ENCODE data around the gene PTCRA. TPM values are rescaled to one million over a fixed set of nuclear protein-coding genes. Genes with fewer than 3 reads are reported as not detected.
A peak's percentile ranks its signal among the peaks of the same experiment; 100 is the strongest.

PTCRA gene, protein sequence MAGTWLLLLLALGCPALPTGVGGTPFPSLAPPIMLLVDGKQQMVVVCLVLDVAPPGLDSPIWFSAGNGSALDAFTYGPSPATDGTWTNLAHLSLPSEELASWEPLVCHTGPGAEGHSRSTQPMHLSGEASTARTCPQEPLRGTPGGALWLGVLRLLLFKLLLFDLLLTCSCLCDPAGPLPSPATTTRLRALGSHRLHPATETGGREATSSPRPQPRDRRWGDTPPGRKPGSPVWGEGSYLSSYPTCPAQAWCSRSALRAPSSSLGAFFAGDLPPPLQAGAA
- total RNA-seq (not detected), polyA plus RNA-seq (ENCODE audit: insufficient read depth, low read depth, low replicate concordance) (not detected)
- long read RNA-seq, donor 1: 0 reads
- long read RNA-seq, donor 2, partial matches to known transcripts: 0 of 1 reads
- long read RNA-seq, donor 2, other reads (novel, unspliced or antisense): 0 of 1 reads
- long read RNA-seq, donor 3: 0 reads
- long read RNA-seq, donor 4: 0 reads
- long read RNA-seq, donor 5: 0 reads
- long read RNA-seq, donor 6: 0 reads
- long read RNA-seq, donor 7: 0 reads
- long read RNA-seq, donor 8: 0 reads
- long read RNA-seq, donor 9: 0 reads
- long read RNA-seq, donor 10: 0 reads

DNA sequence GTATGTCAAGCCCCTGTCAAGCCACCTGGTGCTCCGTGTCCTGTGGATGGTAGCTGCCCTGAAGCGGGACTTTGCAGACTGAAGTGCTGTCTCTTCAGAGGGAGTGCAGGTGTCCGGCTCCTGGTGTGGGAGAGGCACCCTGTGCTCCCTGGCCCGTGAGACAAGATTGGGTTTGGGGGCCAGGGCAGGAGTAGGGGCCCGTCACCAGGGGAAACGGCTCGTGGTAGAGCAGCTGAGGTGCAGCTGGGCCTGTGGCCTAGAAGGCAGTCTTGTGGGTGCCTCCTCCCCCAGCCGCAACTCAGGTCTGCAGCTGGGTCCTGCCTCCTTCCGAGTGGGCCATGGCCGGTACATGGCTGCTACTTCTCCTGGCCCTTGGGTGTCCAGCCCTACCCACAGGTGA, at the start of gene PTCRA:
PTCRA (plus strand) TSS at position 322 of the 400 bp plus-strand sequence; CDS start at position 339, 17 bp downstream.
- Histone ChIP-seq H3K36me3 (ENCODE audit: control insufficient read depth in 2 of 3, insufficient read depth in 3 of 3, low read length in 3 of 3) (no peaks in the 10 kb centered on the region), H3K4me1 (ENCODE audit: control insufficient read depth in 2 of 3, insufficient read depth in 2 of 3, low read depth in 1 of 3, low read length in 3 of 3) (peaks cover 0 to 3% (median 0%) of the 10 kb centered on the region in 3 donors), H3K9me3 (ENCODE audit: control insufficient read depth in 2 of 3, insufficient read depth in 1 of 3, low read length in 3 of 3) (no peaks in the 10 kb centered on the region), H3K27ac (ENCODE audit: low read depth in 2 of 2, low read length in 2 of 2) (no peak within 1 kb of the TSS), H3K9ac (ENCODE audit: low read length in 3 of 3) (no peak within 1 kb of the TSS), H3K27me3 (ENCODE audit: control insufficient read depth, insufficient read depth, low read length) (no peaks in the 10 kb centered on the region), H3K4me3 (ENCODE audit: low read length in 3 of 3) (no peak within 1 kb of the TSS)
- DNase-seq (no peak), FAIRE-seq (no peak)
- no peak for TF ChIP-seq CTCF (IDR thresholded peaks at IDR 0.05; ENCODE audit: borderline replicate concordance, extremely low read depth, insufficient read depth)
- intact Hi-C loops (cut with DNase I): no loop called here

DNA sequence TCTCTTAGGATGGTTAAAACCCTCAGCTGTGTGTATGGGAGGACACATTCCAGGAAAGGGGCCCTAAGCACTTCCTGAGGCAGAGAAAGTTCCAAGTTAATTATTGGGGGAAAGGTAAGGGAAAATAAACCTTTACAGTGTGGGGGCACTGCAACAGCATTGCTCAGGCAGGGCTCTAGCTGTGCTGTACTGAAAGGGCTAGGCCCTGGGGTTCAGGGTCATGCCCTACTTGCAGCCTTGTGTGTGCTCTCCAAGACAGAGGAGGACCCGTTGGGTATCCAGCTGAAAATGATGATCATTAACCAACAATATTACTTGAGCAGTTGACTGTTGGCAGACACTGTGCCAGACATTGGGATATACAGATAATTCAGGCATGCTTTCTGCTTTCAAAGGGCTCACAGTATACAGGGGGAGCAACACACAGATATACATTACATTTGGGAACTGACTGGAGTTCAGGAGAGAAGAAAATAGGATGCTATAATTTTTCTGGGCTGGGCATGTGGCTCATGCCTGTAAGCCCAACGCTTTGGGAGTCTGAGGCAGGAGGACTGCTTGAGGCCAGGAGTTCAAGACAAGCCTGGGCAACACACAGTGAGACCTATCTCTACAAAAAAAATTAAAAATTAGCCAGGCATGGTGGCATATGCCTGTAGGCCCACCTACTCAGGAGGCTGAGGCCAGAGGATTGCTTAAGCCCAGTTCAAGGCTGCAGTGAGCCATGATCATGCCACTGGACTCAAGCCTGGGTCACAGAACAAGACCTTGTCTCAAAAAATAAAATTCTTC, 45.5 kb upstream of the PTCRA start:
- Histone ChIP-seq H3K27ac (ENCODE audit: low read depth in 2 of 2, low read length in 2 of 2) (no peak overlapping the region), H3K27me3 (ENCODE audit: control insufficient read depth, insufficient read depth, low read length) (no peaks in the 10 kb centered on the region), H3K9me3 (ENCODE audit: control insufficient read depth in 2 of 3, insufficient read depth in 1 of 3, low read length in 3 of 3) (no peaks in the 10 kb centered on the region), H3K4me3 (ENCODE audit: low read length in 3 of 3) (no peak overlapping the region), H3K4me1 (ENCODE audit: control insufficient read depth in 2 of 3, insufficient read depth in 2 of 3, low read depth in 1 of 3, low read length in 3 of 3) (no peaks in the 10 kb centered on the region), H3K36me3 (ENCODE audit: control insufficient read depth in 2 of 3, insufficient read depth in 3 of 3, low read length in 3 of 3) (peaks cover 0 to 15% (median 13%) of the 10 kb centered on the region in 3 donors), H3K9ac (ENCODE audit: low read length in 3 of 3) (no peak overlapping the region)
- no peak for TF ChIP-seq CTCF (IDR thresholded peaks at IDR 0.05; ENCODE audit: borderline replicate concordance, extremely low read depth, insufficient read depth)
- intact Hi-C loops (cut with DNase I): no loop called here
- FAIRE-seq (no peak), DNase-seq (no peak)

DNA sequence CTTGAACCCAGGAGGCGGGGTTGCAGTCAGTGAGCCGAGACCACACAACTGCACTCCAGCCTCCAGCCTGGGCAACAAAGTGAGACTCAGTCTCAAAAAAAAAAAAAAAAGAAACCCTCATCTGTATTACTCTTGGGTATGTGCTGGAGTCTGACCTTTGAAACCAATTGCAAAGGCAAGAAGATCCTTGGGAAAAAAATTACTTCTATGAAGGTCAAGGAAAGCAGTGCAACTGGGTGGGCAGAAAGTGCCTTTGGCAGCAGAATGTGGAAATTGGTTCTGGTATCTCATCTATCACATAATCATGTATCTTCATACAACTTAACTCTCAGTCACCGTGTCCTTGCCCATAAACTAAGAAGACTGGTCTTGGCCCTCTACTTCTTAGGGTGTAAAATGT, 44.1 kb upstream of the PTCRA start:
- Histone ChIP-seq H3K9me3 (ENCODE audit: control insufficient read depth in 2 of 3, insufficient read depth in 1 of 3, low read length in 3 of 3) (no peaks in the 10 kb centered on the region), H3K27me3 (ENCODE audit: control insufficient read depth, insufficient read depth, low read length) (no peaks in the 10 kb centered on the region), H3K27ac (ENCODE audit: low read depth in 2 of 2, low read length in 2 of 2) (no peak overlapping the region), H3K9ac (ENCODE audit: low read length in 3 of 3) (no peak overlapping the region), H3K36me3 (ENCODE audit: control insufficient read depth in 2 of 3, insufficient read depth in 3 of 3, low read length in 3 of 3) (peaks cover 0 to 11% (median 8%) of the 10 kb centered on the region in 3 donors), H3K4me3 (ENCODE audit: low read length in 3 of 3) (no peak overlapping the region), H3K4me1 (ENCODE audit: control insufficient read depth in 2 of 3, insufficient read depth in 2 of 3, low read depth in 1 of 3, low read length in 3 of 3) (no peaks in the 10 kb centered on the region)
- TF ChIP-seq CTCF (IDR thresholded peaks at IDR 0.05; ENCODE audit: borderline replicate concordance, extremely low read depth, insufficient read depth): no peak
- intact Hi-C loops (cut with DNase I): no loop called here
- FAIRE-seq (no peak), DNase-seq (peak in 1 of 5 donors; percentile 11)
